ENCODE results near the gene BRAF. TPM values are rescaled to one million over a fixed set of nuclear protein-coding genes. Genes with fewer than 3 reads are reported as not detected.
A peak's percentile ranks its signal among the peaks of the same experiment; 100 is the strongest.
"Not testable (repeated sequence)": the region's sequence is repeated elsewhere in the genome, so short reads cannot be mapped to it uniquely, and the experiment has no call there.

BRAF gene
- total RNA-seq, 2 experiments from 2014 or later: 49.9 to 57.8 TPM

GRCh38 chr7:140967438-140967837 lies 42.7 kb upstream of the BRAF start:
- CTCF ChIA-PET: no interaction called here
- no peaks in the 10 kb centered on the region for H3K4me1 Mint-ChIP-seq (ENCODE audit: low read depth)
- H3K4me3 ChIP-seq (ENCODE audit: low read length): no peak overlapping the region
- no peaks in the 10 kb centered on the region for H3K9me3 ChIP-seq (ENCODE audit: control insufficient read depth in 1 of 2, insufficient read depth in 1 of 2, low read length in 2 of 2)
- DNase-seq (no peak), ATAC-seq (ENCODE audit: poor library complexity) (no peak)
- no peaks in the 10 kb centered on the region for H3K27me3 Mint-ChIP-seq
- H3K9me3 Mint-ChIP-seq: no peaks in the 10 kb centered on the region
- H3K4me1 ChIP-seq (ENCODE audit: insufficient read depth, low read length): no peaks in the 10 kb centered on the region
- H3K36me3 Mint-ChIP-seq (ENCODE audit: low read depth): no peaks in the 10 kb centered on the region
- no peak overlapping the region for H3K27ac Mint-ChIP-seq
- H3K27me3 ChIP-seq (ENCODE audit: control insufficient read depth in 1 of 2, insufficient read depth in 2 of 2, low read length in 2 of 2): peaks cover 0 to 3% of the 10 kb centered on the region in 2 experiments
- intact Hi-C loops (cut with DNase I, micrococcal nuclease): no loop called here
- H3K36me3 ChIP-seq (ENCODE audit: insufficient read depth, low read length): no peaks in the 10 kb centered on the region
- POLR2A ChIA-PET: no interaction called here
- no peak overlapping the region for H3K4me3 Mint-ChIP-seq
- TF ChIP-seq CTCF (IDR thresholded peaks at IDR 0.05): no peak
- no peak overlapping the region for H3K27ac ChIP-seq (ENCODE audit: low read depth in 1 of 2, low read length in 2 of 2)

DNA sequence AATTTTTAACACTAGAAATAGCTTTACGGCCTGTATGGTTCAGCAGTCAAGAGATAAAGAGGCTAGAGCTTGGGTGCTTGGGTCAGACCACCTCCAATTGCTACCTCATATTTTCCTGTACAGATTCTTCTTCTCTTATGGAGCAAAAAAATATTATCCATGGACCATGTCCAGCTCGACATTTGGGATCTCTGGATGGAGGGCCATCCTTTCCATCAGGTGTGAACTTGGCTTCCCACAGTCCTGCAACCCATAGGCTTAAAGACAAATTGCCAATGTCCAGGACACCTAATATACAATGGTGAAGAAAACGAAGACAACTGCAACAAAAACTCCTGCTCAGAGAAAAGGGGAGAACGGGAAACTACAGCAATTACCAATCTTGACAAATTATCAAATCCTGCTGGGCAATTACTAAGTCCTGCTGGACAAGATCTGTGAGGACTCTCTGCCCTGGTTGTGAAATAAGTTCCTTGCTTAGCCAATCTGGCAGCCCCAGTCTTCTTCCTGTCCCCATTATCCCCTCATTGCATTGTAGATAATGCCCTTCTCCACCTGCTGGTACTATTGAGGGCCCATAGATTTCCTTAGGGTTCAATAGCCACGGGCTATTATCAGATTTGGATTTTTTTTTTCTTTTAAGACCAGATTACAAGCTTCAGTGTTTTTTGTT lies 42.0 kb upstream of the BRAF start:
- H3K36me3 Mint-ChIP-seq (ENCODE audit: low read depth): no peaks in the 10 kb centered on the region
- no peak for ATAC-seq (ENCODE audit: poor library complexity)
- Histone ChIP-seq H3K36me3 (ENCODE audit: insufficient read depth, low read length) (no peaks in the 10 kb centered on the region), H3K27ac (ENCODE audit: low read depth in 1 of 2, low read length in 2 of 2) (no peak overlapping the region), H3K27me3 (ENCODE audit: control insufficient read depth in 1 of 2, insufficient read depth in 2 of 2, low read length in 2 of 2) (peaks cover 0 to 3% of the 10 kb centered on the region in 2 experiments), H3K4me3 (ENCODE audit: low read length) (no peak overlapping the region), H3K9me3 (ENCODE audit: control insufficient read depth in 1 of 2, insufficient read depth in 1 of 2, low read length in 2 of 2) (no peaks in the 10 kb centered on the region), H3K4me1 (ENCODE audit: insufficient read depth, low read length) (no peaks in the 10 kb centered on the region)
- no peaks in the 10 kb centered on the region for H3K9me3 Mint-ChIP-seq
- no peak for TF ChIP-seq CTCF (IDR thresholded peaks at IDR 0.05)
- intact Hi-C loops (cut with DNase I, micrococcal nuclease): no loop called here
- CTCF ChIA-PET: no interaction called here
- no peaks in the 10 kb centered on the region for H3K4me1 Mint-ChIP-seq (ENCODE audit: low read depth)
- DNase-seq: peak in 1 of 14 experiments; percentile 7
- no peak overlapping the region for H3K27ac Mint-ChIP-seq
- POLR2A ChIA-PET: no interaction called here
- H3K4me3 Mint-ChIP-seq: no peak overlapping the region
- no peaks in the 10 kb centered on the region for H3K27me3 Mint-ChIP-seq

GRCh38 chr7:140961117-140961516 lies 36.4 kb upstream of the BRAF start:
- Mint-ChIP-seq H3K36me3 (ENCODE audit: low read depth) (no peaks in the 10 kb centered on the region), H3K27ac (no peak overlapping the region), H3K27me3 (no peaks in the 10 kb centered on the region), H3K4me3 (no peak overlapping the region), H3K9me3 (peaks cover 3% of the 10 kb centered on the region), H3K4me1 (ENCODE audit: low read depth) (no peaks in the 10 kb centered on the region)
- CTCF ChIA-PET: no interaction called here
- Histone ChIP-seq H3K36me3 (ENCODE audit: insufficient read depth, low read length) (no peaks in the 10 kb centered on the region), H3K9me3 (ENCODE audit: control insufficient read depth in 1 of 2, insufficient read depth in 1 of 2, low read length in 2 of 2) (peaks cover 0 to 9% of the 10 kb centered on the region in 2 experiments), H3K4me1 (ENCODE audit: insufficient read depth, low read length) (no peaks in the 10 kb centered on the region), H3K27me3 (ENCODE audit: control insufficient read depth in 1 of 2, insufficient read depth in 2 of 2, low read length in 2 of 2) (no peaks in the 10 kb centered on the region), H3K4me3 (ENCODE audit: low read length) (no peak overlapping the region), H3K27ac (ENCODE audit: low read depth in 1 of 2, low read length in 2 of 2) (no peak overlapping the region)
- POLR2A ChIA-PET: no interaction called here
- ATAC-seq (ENCODE audit: poor library complexity) (no peak), DNase-seq (no peak)
- intact Hi-C loops (cut with DNase I, micrococcal nuclease): no loop called here
- no peak for TF ChIP-seq CTCF (IDR thresholded peaks at IDR 0.05)

DNA sequence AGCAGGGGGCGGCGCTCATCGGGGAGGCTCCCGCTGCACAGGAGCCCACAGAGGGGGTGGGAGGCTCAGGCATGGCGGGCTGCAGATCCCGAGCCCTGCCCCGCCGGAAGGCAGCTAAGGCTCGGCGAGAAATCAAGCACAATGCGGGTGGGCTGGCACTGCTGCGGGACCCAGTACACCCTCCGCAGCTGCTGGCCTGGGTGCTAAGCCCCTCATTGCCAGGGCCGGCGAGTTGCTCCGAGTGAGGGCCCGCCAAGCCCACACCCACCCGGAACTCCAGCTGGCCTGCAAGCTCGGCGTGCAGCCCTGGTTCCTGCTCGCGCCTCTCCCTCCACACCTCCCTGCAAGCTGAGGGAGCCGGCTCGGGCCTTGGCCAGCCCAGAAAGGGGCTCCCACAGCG lies 32.3 kb upstream of the BRAF start:
- H3K36me3 Mint-ChIP-seq (ENCODE audit: low read depth); H3K4me1 Mint-ChIP-seq (ENCODE audit: low read depth); H3K36me3 ChIP-seq (ENCODE audit: insufficient read depth, low read length); H3K4me3 Mint-ChIP-seq; DNase-seq; H3K4me3 ChIP-seq (ENCODE audit: low read length); H3K27me3 ChIP-seq (ENCODE audit: control insufficient read depth in 1 of 2, insufficient read depth in 2 of 2, low read length in 2 of 2); CTCF ChIA-PET; ATAC-seq (ENCODE audit: poor library complexity); H3K9me3 Mint-ChIP-seq; H3K27ac Mint-ChIP-seq; H3K4me1 ChIP-seq (ENCODE audit: insufficient read depth, low read length); H3K27ac ChIP-seq (ENCODE audit: low read depth in 1 of 2, low read length in 2 of 2); H3K27me3 Mint-ChIP-seq; H3K9me3 ChIP-seq (ENCODE audit: control insufficient read depth in 1 of 2, insufficient read depth in 1 of 2, low read length in 2 of 2); POLR2A ChIA-PET: not testable (repeated sequence)
- intact Hi-C loops (cut with DNase I, micrococcal nuclease): loop anchor here in 1 of 2 experiments (5.0 kb wide), 1 partner anchor 145 kb away; no protein-coding TSS in a partner anchor

All from CD4-positive, alpha-beta T cell (primary cell).